IMR-90 (cell line): Measurements from ENCODE around the gene EFS. TPM values are rescaled to one million over a fixed set of nuclear protein-coding genes. Genes with fewer than 3 reads are reported as not detected.

Experiments
- ATAC-seq: fragments of 200-7000 bp; cut with Tn5 transposase; 2 replicates; pipeline ENCODE4 v1.9.1; 2020; ENCODE audit warnings: low read depth, mild to moderate bottlenecking, moderate library complexity
- BruUV-seq: library from RNA; stranded (reverse); fragments of 400-500 nt; replicated peaks from 2 replicates; lab custom pipeline; 2021; lab: Mats Ljungman, UMichigan
- CTCF ChIA-PET: fragments of 300-600 bp; formaldehyde crosslinking; extraction: SDS; loops from one replicate; lab custom pipeline; 2021; ENCODE audit warnings: antibody characterized with exemption; lab: Yijun Ruan, JAX
- POLR2A ChIA-PET: fragments of 300-600 bp; sonication (Branson Sonifier 250); formaldehyde crosslinking; loops from one replicate; lab custom pipeline; 2022; ENCODE audit warnings: antibody characterized with exemption; ENCODE audit not compliant: unreplicated experiment; lab: Charles Lee
- DNase-seq: peaks from one replicate; pipeline ENCODE4 v3.0.0; 2013
- H2AFZ ChIP-seq: replicated peaks from 2 replicates; pipeline ENCODE3; 2013; ENCODE audit warnings: low read length, mild to moderate bottlenecking; ENCODE audit not compliant: poor library complexity
- H2AK5ac ChIP-seq: 2 replicates; pipeline ENCODE4 v1.6.1; 2013; ENCODE audit warnings: low read depth, low read length, inconsistent platforms
- H2AK9ac ChIP-seq: replicated peaks from 2 replicates; pipeline ENCODE3; 2013; ENCODE audit warnings: mild to moderate bottlenecking, low read depth, low read length, moderate library complexity; ENCODE audit not compliant: poor library complexity
- H2BK120ac ChIP-seq: 2 replicates; pipeline ENCODE4 v1.6.1; 2013; ENCODE audit warnings: low read depth, low read length, inconsistent platforms
- H2BK15ac ChIP-seq: 3 replicates; pipeline ENCODE4 v1.6.1; 2013; ENCODE audit warnings: low read depth, low read length, inconsistent platforms
- H2BK20ac ChIP-seq: 2 replicates; pipeline ENCODE4 v1.6.1; 2013; ENCODE audit warnings: low read depth, mild to moderate bottlenecking, inconsistent platforms, low read length, moderate library complexity
- H2BK5ac ChIP-seq: 2 replicates; pipeline ENCODE4 v1.6.1; 2013; ENCODE audit warnings: mild to moderate bottlenecking, low read depth, low read length, inconsistent platforms; ENCODE audit not compliant: poor library complexity, severe bottlenecking
- H3K14ac ChIP-seq: replicated peaks from 2 replicates; pipeline ENCODE4 v1.6.1; 2013; ENCODE audit warnings: low read depth, low read length, inconsistent platforms
- H3K18ac ChIP-seq: 2 replicates; pipeline ENCODE4 v1.6.1; 2013; ENCODE audit warnings: low read depth, low read length, control low read depth
- H3K23ac ChIP-seq: 2 replicates; pipeline ENCODE4 v1.6.1; 2013; ENCODE audit warnings: low read depth, low read length, inconsistent platforms
- H3K27ac ChIP-seq: 2 replicates; pipeline ENCODE4 v1.5.1; 2013; ENCODE audit warnings: mild to moderate bottlenecking, control low read depth, low read length; ENCODE audit not compliant: insufficient read depth
- H3K27me3 ChIP-seq: 2 replicates; pipeline ENCODE4 v1.6.1; 2013; ENCODE audit warnings: low read length; ENCODE audit not compliant: control insufficient read depth, insufficient read depth
- H3K36me3 ChIP-seq: 2 replicates; pipeline ENCODE4 v1.6.1; 2013; ENCODE audit warnings: low read length, mixed read lengths; ENCODE audit not compliant: control insufficient read depth, insufficient read depth
- H3K4ac ChIP-seq: 2 replicates; pipeline ENCODE4 v1.6.1; 2013; ENCODE audit warnings: low read depth, low read length, inconsistent platforms
- H3K4me1 ChIP-seq: 2 replicates; pipeline ENCODE4 v1.6.1; 2013; ENCODE audit warnings: low read length, mixed read lengths; ENCODE audit not compliant: control insufficient read depth, insufficient read depth
- H3K4me2 ChIP-seq: 2 replicates; pipeline ENCODE4 v1.6.1; 2013; ENCODE audit warnings: low read depth, mild to moderate bottlenecking, control low read depth, low read length, moderate library complexity
- H3K4me3 ChIP-seq: 2 replicates; pipeline ENCODE4 v1.5.1; 2013; ENCODE audit warnings: low read depth, mild to moderate bottlenecking, control low read depth, low read length, moderate library complexity; ENCODE audit not compliant: insufficient read depth
- H3K56ac ChIP-seq: 2 replicates; pipeline ENCODE4 v1.6.1; 2013; ENCODE audit warnings: low read length, inconsistent platforms; ENCODE audit not compliant: insufficient read depth; ENCODE audit errors: extremely low read depth
- H3K79me1 ChIP-seq, 2 experiments: 2 replicates each; pipeline ENCODE4 v1.6.1; 2013; ENCODE audit warnings: low read length in 2 of 2, inconsistent platforms in 1 of 2, low read depth in 1 of 2
- H3K9ac ChIP-seq: 2 replicates; pipeline ENCODE4 v1.6.1; 2013; ENCODE audit warnings: low read depth, low read length, control low read depth
- H3K9me1 ChIP-seq: 2 replicates; pipeline ENCODE4 v1.6.1; 2013; ENCODE audit warnings: low read length, inconsistent platforms; ENCODE audit not compliant: insufficient read depth
- H3K9me3 ChIP-seq: 2 replicates; pipeline ENCODE4 v1.6.1; 2013; ENCODE audit warnings: low read length; ENCODE audit not compliant: control insufficient read depth, insufficient read depth
- H4K20me1 ChIP-seq: 2 replicates; pipeline ENCODE4 v1.6.1; 2013; ENCODE audit warnings: low read length, inconsistent platforms; ENCODE audit not compliant: insufficient read depth
- H4K5ac ChIP-seq: 2 replicates; pipeline ENCODE4 v1.6.1; 2013; ENCODE audit warnings: mild to moderate bottlenecking, low read depth, low read length, control low read depth
- H4K8ac ChIP-seq, 2 experiments: 2 replicates each; pipeline ENCODE4 v1.6.1; 2013; ENCODE audit warnings: low read depth in 2 of 2, low read length in 2 of 2, control low read depth in 1 of 2, inconsistent platforms in 1 of 2
- H4K91ac ChIP-seq: 2 replicates; pipeline ENCODE4 v1.6.1; 2013; ENCODE audit warnings: low read depth, low read length, inconsistent platforms; ENCODE audit not compliant: insufficient read depth
- BHLHE40 ChIP-seq: fragments of 150-350 bp; IDR thresholded peaks from 2 replicates; pipeline ENCODE4 v1.6.1; 2016; ENCODE audit warnings: mild to moderate bottlenecking, low read depth, low read length
- CEBPB ChIP-seq: IDR thresholded peaks from 2 replicates; pipeline ENCODE4 v1.6.1; 2012; ENCODE audit warnings: low read depth, low read length, improper control_type of control experiment
- CHD1 ChIP-seq: IDR thresholded peaks from 2 replicates; pipeline ENCODE4 v1.6.1; 2012; ENCODE audit warnings: low read depth, low read length, improper control_type of control experiment
- ELK1 ChIP-seq: fragments of 150-350 bp; IDR thresholded peaks from 2 replicates; pipeline ENCODE4 v1.6.1; 2016; ENCODE audit warnings: low read depth, mild to moderate bottlenecking, low read length, moderate library complexity, borderline replicate concordance
- MAFK ChIP-seq: IDR thresholded peaks from 2 replicates; pipeline ENCODE4 v1.6.1; 2012; ENCODE audit warnings: low read depth, low read length, improper control_type of control experiment
- MAZ ChIP-seq: IDR thresholded peaks from 2 replicates; pipeline ENCODE4 v1.6.1; 2012; ENCODE audit warnings: low read depth, mild to moderate bottlenecking, low read length, improper control_type of control experiment, moderate library complexity, borderline replicate concordance
- MXI1 ChIP-seq: IDR thresholded peaks from 2 replicates; pipeline ENCODE4 v1.6.1; 2012; ENCODE audit warnings: low read depth, mild to moderate bottlenecking, low read length, moderate library complexity, borderline replicate concordance
- NFE2L2 ChIP-seq: fragments of 150-350 bp; IDR thresholded peaks from 2 replicates; pipeline ENCODE4 v1.6.1; 2016; ENCODE audit warnings: low read depth, mild to moderate bottlenecking, low read length
- POLR2A ChIP-seq: IDR thresholded peaks from 2 replicates; pipeline ENCODE4 v1.6.1; 2012; ENCODE audit warnings: mild to moderate bottlenecking, low read depth, low read length
- RCOR1 ChIP-seq: IDR thresholded peaks from 2 replicates; pipeline ENCODE4 v1.6.1; 2012; ENCODE audit warnings: mild to moderate bottlenecking, low read length, improper control_type of control experiment; ENCODE audit not compliant: insufficient replicate concordance
- RFX5 ChIP-seq: IDR thresholded peaks from 2 replicates; pipeline ENCODE4 v1.8.0; 2012; ENCODE audit warnings: low read depth, mild to moderate bottlenecking, low read length, moderate library complexity
- SMC3 ChIP-seq: fragments of 150-350 bp; IDR thresholded peaks from 2 replicates; pipeline ENCODE4 v1.6.1; 2016; ENCODE audit warnings: low read depth, mild to moderate bottlenecking, antibody characterized with exemption, low read length, moderate library complexity
- WGBS, 2 experiments: methylation state at CpG; one replicate each; pipeline versions ENCODE4 v1.1.5 to v1.1.7; 2013; ENCODE audit warnings: missing lambda C conversion rate in 2 of 2; ENCODE audit not compliant: insufficient read length in 1 of 2; ENCODE audit errors: extremely low coverage in 2 of 2; 5-methylcytosine and 5-hydroxymethylcytosine counted together
- dilution Hi-C: fragments of 300-500 bp; cut with HindIII; formaldehyde crosslinking; loops from one replicate; pipeline ENCODE4 v1.14.3; 2018; ENCODE audit warnings: low sequenced_read_pairs; ENCODE audit not compliant: unreplicated experiment
- in situ Hi-C: fragments of 300-500 bp; cut with MboI; formaldehyde crosslinking; loops from 3 replicates; pipeline ENCODE4 v1.14.3; 2019; ENCODE audit warnings: low sequenced_read_pairs, inconsistent platforms, mixed read lengths
- intact Hi-C: fragments of 100-400 bp; cut with micrococcal nuclease; formaldehyde crosslinking; loops from 2 replicates; pipeline ENCODE4 v1.10.0; 2022
- polyA plus RNA-seq, 3 experiments: library from polyadenylated mRNA; depleted of rRNA; stranded (reverse); fragments of >200 nt; gene quantifications; 2 replicates each; pipeline ENCODE4 v1.2.3, GENCODE V29; 2012; ENCODE audit warnings: low replicate concordance in 1 of 3
- total RNA-seq: library from RNA; depleted of rRNA; stranded (reverse); fragments of >200 nt; gene quantifications from 2 replicates; pipeline ENCODE4 v1.2.3, GENCODE V29; 2012
- TF ChIP-seq, protein P1 (sequence below): fragments of 150-350 bp; IDR thresholded peaks from 2 replicates; pipeline ENCODE4 v1.6.1; 2017; ENCODE audit warnings: mild to moderate bottlenecking, antibody characterized with exemption, low read length, low read depth
- TF ChIP-seq, protein P2 (sequence below): conservative IDR thresholded peaks from 2 replicates; pipeline ENCODE4 v1.5.1; 2012; ENCODE audit warnings: mild to moderate bottlenecking, low read depth, low read length, improper control_type of control experiment

Gene EFS
- total and polyA plus RNA-seq, 2 of the 4 experiments (the other 2 are of a cell fraction): 2.2 to 11.6 TPM

DNA sequence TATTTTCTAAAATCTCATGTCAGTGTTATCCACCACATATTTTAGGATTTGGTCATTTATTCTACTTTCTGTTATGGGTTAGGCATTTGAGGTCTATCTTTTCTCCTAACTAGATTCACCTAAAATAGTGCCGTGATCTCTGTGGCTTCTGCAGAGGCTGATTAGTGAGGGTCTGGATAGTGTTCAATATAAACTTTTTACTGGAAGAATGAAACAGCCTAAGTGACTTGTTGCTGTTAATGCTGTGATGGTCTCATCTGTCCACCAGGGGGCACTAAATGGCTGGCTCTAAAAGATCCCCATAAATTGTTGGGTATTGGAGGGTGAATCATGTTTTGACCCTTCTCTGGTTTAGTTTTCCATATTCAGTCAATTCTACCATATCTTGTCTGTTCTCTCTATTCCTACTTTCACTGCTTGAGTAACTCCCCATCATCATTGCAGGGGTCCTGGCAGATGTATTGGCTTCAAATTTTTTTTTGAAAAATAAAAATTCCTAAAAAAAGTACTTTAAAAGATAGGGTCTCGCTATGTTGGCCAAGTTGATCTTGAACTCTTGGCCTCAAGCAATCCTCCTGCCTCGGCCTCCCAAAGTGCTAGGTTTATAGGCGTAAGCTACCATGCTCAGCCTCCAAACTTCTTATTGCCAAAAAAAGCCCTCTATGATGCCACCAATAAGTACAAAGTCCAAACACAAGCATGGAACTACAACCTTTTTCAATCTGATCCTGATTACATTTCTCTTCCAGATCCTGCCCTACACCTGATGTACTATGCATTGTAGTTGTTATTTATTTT, 36.8 kb downstream of the EFS start:
- no peak overlapping the region for H2BK15ac ChIP-seq
- H3K9me1 ChIP-seq: no peaks in the 10 kb centered on the region
- no CpG with 5 or more reads among the region's 4 CpGs for whole genome bisulfite sequencing, 2 experiments
- intact Hi-C loops: loop anchor here (1.0 kb wide), 5 partner anchors 24 to 141 kb away; partner anchors contain the start of genes NGDN and SLC22A17
- H3K4me2 ChIP-seq: no peak overlapping the region
- no peak overlapping the region for H3K23ac ChIP-seq
- peaks cover under 1% of the 10 kb centered on the region; the same call in 1 of the 2 replicates for H3K4me1 ChIP-seq
- H2AK9ac ChIP-seq: no peak overlapping the region
- POLR2A ChIA-PET: no interaction called here
- peaks cover 18% of the 10 kb centered on the region for H3K36me3 ChIP-seq
- CTCF ChIA-PET: no interaction called here
- no TSS peak for BruUV-seq
- H2AFZ ChIP-seq: no peak overlapping the region
- H3K14ac ChIP-seq: no peak overlapping the region
- in situ Hi-C loops: loop anchor here (10.0 kb wide), 2 partner anchors 47 to 227 kb away; partner anchors contain the start of genes CMTM5, IL25, THTPA and ZFHX2
- no peak overlapping the region for H2BK5ac ChIP-seq
- H3K4ac ChIP-seq: no peak overlapping the region
- no peak overlapping the region for H3K27ac ChIP-seq
- no peak overlapping the region for H4K91ac ChIP-seq
- peaks cover 13 to 18% of the 10 kb centered on the region in 2 experiments for H3K79me1 ChIP-seq
- H3K9ac ChIP-seq: no peak overlapping the region
- H3K27me3 ChIP-seq: no peaks in the 10 kb centered on the region; the same call in none of the 2 replicates
- no peak overlapping the region for H3K56ac ChIP-seq
- no peak overlapping the region for H3K18ac ChIP-seq
- H3K4me3 ChIP-seq: no peak overlapping the region
- no peak overlapping the region for H4K5ac ChIP-seq
- ATAC-seq (peak; percentile 94), DNase-seq (peak; percentile 80)
- no peak overlapping the region for H2AK5ac ChIP-seq
- dilution Hi-C loops: no loop called here
- no peaks in the 10 kb centered on the region for H3K9me3 ChIP-seq
- no peak overlapping the region for H4K8ac ChIP-seq
- no peak overlapping the region for H2BK120ac ChIP-seq
- peaks cover 4% of the 10 kb centered on the region; the same call in 1 of the 2 replicates for H4K20me1 ChIP-seq
- H2BK20ac ChIP-seq: no peak overlapping the region
- TF ChIP-seq SMC3: peak; percentile 85
- no peak for TF ChIP-seq RFX5
- TF ChIP-seq CEBPB: no peak
- TF ChIP-seq CHD1: no peak
- TF ChIP-seq MXI1: no peak
- no peak for TF ChIP-seq RCOR1
- TF ChIP-seq POLR2A: peak; percentile 38; the same call in 1 of the 2 replicates
- no peak for TF ChIP-seq MAZ
- TF ChIP-seq, protein P1, sequence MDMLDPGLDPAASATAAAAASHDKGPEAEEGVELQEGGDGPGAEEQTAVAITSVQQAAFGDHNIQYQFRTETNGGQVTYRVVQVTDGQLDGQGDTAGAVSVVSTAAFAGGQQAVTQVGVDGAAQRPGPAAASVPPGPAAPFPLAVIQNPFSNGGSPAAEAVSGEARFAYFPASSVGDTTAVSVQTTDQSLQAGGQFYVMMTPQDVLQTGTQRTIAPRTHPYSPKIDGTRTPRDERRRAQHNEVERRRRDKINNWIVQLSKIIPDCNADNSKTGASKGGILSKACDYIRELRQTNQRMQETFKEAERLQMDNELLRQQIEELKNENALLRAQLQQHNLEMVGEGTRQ: no peak
- no peak for TF ChIP-seq ELK1
- TF ChIP-seq NFE2L2: no peak
- TF ChIP-seq, protein P2, sequence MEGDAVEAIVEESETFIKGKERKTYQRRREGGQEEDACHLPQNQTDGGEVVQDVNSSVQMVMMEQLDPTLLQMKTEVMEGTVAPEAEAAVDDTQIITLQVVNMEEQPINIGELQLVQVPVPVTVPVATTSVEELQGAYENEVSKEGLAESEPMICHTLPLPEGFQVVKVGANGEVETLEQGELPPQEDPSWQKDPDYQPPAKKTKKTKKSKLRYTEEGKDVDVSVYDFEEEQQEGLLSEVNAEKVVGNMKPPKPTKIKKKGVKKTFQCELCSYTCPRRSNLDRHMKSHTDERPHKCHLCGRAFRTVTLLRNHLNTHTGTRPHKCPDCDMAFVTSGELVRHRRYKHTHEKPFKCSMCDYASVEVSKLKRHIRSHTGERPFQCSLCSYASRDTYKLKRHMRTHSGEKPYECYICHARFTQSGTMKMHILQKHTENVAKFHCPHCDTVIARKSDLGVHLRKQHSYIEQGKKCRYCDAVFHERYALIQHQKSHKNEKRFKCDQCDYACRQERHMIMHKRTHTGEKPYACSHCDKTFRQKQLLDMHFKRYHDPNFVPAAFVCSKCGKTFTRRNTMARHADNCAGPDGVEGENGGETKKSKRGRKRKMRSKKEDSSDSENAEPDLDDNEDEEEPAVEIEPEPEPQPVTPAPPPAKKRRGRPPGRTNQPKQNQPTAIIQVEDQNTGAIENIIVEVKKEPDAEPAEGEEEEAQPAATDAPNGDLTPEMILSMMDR: peak; percentile 93
- TF ChIP-seq MAFK: no peak
- no peak for TF ChIP-seq BHLHE40
